C4-2B (cell line): ENCODE results near the gene NEK11.

ENCODE experiments used
- CTCF ChIP-seq: fragments of 450-650 bp; conservative IDR thresholded peaks from 2 replicates; pipeline ENCODE4 v1.5.1; 2017; ENCODE audit warnings: mild to moderate bottlenecking
- ZFX ChIP-seq: fragments of 450-650 bp; IDR thresholded peaks from 2 replicates; pipeline ENCODE4 v1.6.1; 2017

- no peak for TF ChIP-seq CTCF
- TF ChIP-seq ZFX: no peak
Observed at GRCh38 chr3:131141770-131142169, 115.1 kb downstream of the NEK11 start.
